NCI-H2081 (cell line): ENCODE results near the gene PSMA2.

Experiments used
- DNase-seq, 2 experiments: peaks; one replicate each; lab custom pipeline; 2025; lab: John Stamatoyannopoulos, UW

The PSMA2 gene

GRCh38 chr7:42940985-42941847 lies 9.2 kb upstream of the PSMA2 start:
- DNase-seq, result peak; percentile 68 to 72

- no peak for DNase-seq
Measured at GRCh38 chr7:42939457-42940240, 7.7 kb upstream of the PSMA2 start.

GRCh38 chr7:42935861-42936260 lies 3.9 kb upstream of the PSMA2 start:
- DNase-seq, result no peak

- no peak for DNase-seq
Measured at GRCh38 chr7:42934291-42934690, 2.3 kb upstream of the PSMA2 start.

GRCh38 chr7:42932811-42933591 lies 1.0 kb upstream of the PSMA2 start:
- DNase-seq, result peak in 1 of 2 experiments; percentile 36

GRCh38 chr7:42931447-42931833 lies 534 bp downstream of the PSMA2 start:
- no peak for DNase-seq

GRCh38 chr7:42930889-42931288 lies 1.1 kb downstream of the PSMA2 start:
- DNase-seq, result no peak

GRCh38 chr7:42929449-42929848 lies 2.5 kb downstream of the PSMA2 start:
- no peak for DNase-seq

GRCh38 chr7:42928754-42929153 lies 3.2 kb downstream of the PSMA2 start:
- DNase-seq, result no peak

GRCh38 chr7:42926204-42926603 lies 5.8 kb downstream of the PSMA2 start:
- no peak for DNase-seq

- DNase-seq, result no peak
Measured at GRCh38 chr7:42925630-42926029, 6.3 kb downstream of the PSMA2 start.

- DNase-seq, result no peak
Measured at GRCh38 chr7:42924223-42924838, 7.6 kb downstream of the PSMA2 start.

GRCh38 chr7:42922017-42922753 lies 9.8 kb downstream of the PSMA2 start:
- no peak for DNase-seq

GRCh38 chr7:42915356-42915755 lies 16.6 kb downstream of the PSMA2 start:
- no peak for DNase-seq

- no peak for DNase-seq
Measured at GRCh38 chr7:42914421-42915045, 17.4 kb downstream of the PSMA2 start.

GRCh38 chr7:42914009-42914408 lies 18.0 kb downstream of the PSMA2 start:
- no peak for DNase-seq

- DNase-seq, result no peak
Measured at GRCh38 chr7:42913591-42913990, 18.4 kb downstream of the PSMA2 start.

- DNase-seq, result peak; percentile 97 to 98
Measured at GRCh38 chr7:42911454-42912447, 20.2 kb downstream of the PSMA2 start, which contains the start of gene C7orf25. TSS of gene C7orf25 (minus strand) at chr7:42912070. CDS start at chr7:42910900, 1,170 bp downstream.

GRCh38 chr7:42910306-42910705 lies 21.7 kb downstream of the PSMA2 start:
- no peak for DNase-seq
